Right ventricle myocardium inferior (tissue), 1 donor: ENCODE data around the gene APOBEC3F. TPM values are rescaled to one million over a fixed set of nuclear protein-coding genes. Genes with fewer than 3 reads are reported as not detected.

Experiments
- ATAC-seq: fragments of 200-7000 bp; cut with Tn5 transposase; one replicate; pipeline ENCODE4 v1.9.1; 2020; ENCODE audit warnings: mild to moderate bottlenecking, moderate library complexity
- DNase-seq: peaks from one replicate; pipeline ENCODE4 v3.0.0; 2021; ENCODE audit errors: missing footprints
- intact Hi-C: fragments of 100-400 bp; cut with DNase I; formaldehyde crosslinking; loops from one replicate; pipeline ENCODE4 v1.11.0; 2022
- total RNA-seq: library from RNA; stranded (reverse); fragmentation: NEBNext Ultra II Directional; extraction: Animal tissue kit (Norgen Biotek cat#: 25700); gene quantifications from one replicate; pipeline ENCODE4 v1.2.1, GENCODE V29; 2021
- donor health status: DM: no; HTN: yes; CAD: no; lungs with severe emphysema.

The APOBEC3F gene
- total RNA-seq, 1 donor from 2014 or later, result 6.7 TPM

- intact Hi-C loops, result no loop called here
- ATAC-seq, result no peak
- no peak for DNase-seq
These were observed 46.4 kb downstream of the APOBEC3F start for GRCh38 chr22:39087098-39087497.

GRCh38 chr22:39087881-39088684 is 47.4 kb downstream of the APOBEC3F start:
- intact Hi-C loops, result no loop called here
- no peak for DNase-seq
- peak; percentile 65 for ATAC-seq

- ATAC-seq (peak; percentile 30), DNase-seq (no peak)
- intact Hi-C loops, result no loop called here
These were observed 48.0 kb downstream of the APOBEC3F start for GRCh38 chr22:39088685-39089032.

DNA sequence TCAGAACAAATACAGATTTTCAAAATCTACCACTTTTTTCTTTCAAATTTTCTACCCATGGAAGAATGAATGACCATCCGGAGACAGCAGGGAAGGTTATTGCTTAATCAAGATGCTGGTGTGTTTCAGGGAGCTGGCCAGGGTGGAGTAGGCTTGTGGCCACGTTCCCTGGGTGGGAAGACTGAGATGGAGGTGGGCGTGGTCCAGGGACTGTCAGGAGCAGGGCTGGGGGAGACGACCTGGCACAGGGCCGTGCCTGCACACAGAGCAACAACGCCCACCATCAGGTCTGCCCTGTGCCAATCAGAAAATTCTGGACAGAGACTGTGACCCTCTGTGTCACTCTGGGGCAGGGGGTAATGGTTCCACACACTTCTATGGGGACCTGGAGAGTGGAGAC is 49.3 kb downstream of the APOBEC3F start:
- ATAC-seq, result no peak
- intact Hi-C loops, result no loop called here
- no peak for DNase-seq

DNA sequence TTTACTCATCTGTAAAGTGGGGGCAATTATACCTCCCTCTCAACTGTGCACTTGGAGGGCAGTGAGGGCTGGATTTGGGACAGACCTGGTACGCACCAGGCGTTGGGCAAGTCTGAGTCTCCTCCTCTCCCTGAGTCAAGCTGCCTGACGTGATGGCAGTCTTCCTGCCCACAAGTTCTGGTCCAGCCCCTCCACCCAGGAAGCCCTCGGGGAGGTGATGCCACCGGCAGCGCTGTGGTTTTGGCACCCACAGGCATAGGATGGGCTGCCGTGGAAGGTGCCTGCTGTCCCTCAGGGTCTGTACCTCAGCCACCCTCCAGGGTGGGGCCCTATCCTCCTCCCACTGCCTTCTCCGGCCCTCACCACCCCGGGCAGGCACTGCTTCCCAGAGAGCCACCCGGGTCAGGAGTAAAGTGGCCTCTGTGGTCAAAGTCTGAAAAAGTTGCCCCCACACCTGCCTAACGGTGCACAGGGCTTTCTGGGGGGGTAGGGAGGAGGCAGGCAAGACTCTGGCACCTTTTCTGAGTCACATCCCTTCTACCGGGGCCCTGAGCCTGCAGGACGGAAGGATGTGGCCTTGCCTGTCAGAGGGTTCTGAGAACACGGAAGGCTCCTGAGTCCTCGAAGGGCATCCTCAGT is 49.9 kb downstream of the APOBEC3F start:
- DNase-seq (no peak), ATAC-seq (no peak)
- intact Hi-C loops, result no loop called here

DNA sequence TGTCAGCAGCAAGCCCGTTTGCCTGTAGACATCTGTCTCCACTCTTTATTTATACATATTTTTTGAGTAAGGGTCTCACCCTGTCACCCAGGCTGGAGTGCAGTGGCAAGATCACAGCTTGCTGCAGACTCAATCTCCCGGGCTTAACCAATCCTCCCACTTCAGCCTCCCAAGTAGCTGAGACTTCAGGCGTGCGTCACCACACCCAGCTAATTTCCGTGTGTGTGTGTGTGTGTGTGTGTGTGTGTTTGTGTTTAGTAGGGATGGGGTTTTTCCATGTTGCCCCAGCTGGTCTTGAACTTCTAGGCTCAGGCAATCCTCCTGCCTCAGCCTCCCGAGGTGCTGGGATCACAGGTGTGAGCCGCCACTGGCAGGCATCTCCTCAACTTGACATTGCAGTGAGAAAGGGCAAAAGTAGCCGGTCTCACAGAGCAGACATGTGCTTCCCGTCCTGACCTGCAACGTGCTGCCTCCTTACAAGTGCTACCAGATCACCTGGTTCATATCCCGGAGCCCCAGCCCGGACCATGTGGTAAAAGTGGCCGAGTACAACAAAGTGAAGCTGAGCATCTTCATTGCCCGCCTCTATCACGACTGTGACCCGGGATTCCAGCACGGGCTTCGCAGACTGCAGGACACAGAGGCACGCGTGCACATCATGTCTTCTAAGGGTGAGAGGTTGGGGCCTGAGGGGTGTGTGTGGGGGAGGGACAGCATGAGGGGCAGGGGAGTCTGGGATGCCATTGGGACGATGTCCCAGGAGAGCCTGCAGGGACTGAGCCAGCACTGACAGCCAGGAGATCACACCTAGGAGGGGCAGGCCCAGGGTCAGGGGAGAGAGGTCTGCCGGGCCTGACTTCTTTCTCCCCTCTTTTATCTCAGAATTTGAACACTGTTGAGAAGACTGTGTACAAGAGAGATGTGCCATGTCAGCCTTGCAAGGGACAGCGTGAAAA is 50.7 kb downstream of the APOBEC3F start:
- ATAC-seq, result no peak
- intact Hi-C loops, result no loop called here
- DNase-seq, result no peak

- no peak for DNase-seq
These were observed 51.6 kb downstream of the APOBEC3F start for GRCh38 chr22:39092111-39092862.

GRCh38 chr22:39094717-39095389 is 54.2 kb downstream of the APOBEC3F start:
- ATAC-seq, result no peak
- DNase-seq, result no peak
- intact Hi-C loops, result no loop called here

More at GRCh38 chr22:39092111-39092862, 51.6 kb downstream of the APOBEC3F start:
- no peak for ATAC-seq
- intact Hi-C loops, result no loop called here

DNA sequence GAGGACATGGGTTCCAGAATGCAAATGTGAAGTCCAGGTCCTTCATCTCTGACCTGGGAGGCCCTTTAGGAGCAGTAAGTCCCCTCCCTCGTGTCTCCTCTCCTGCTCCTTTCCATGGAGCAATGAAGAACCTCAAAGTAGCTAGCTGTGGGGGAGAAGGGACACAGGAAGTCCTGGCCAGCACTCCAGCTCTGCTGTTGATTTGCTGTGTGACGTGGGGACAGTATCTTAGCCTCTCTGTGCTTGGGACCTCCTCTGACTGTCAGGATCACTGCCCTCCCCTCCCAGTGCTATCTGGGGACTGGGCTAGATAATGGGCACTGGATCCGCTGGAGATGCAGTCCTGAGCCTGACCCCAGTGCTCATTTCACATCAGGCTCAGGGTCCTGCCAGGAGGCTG is 55.3 kb downstream of the APOBEC3F start:
- DNase-seq (no peak), ATAC-seq (no peak)
- intact Hi-C loops, result no loop called here

- ATAC-seq (peak; percentile 53), DNase-seq (no peak)
- intact Hi-C loops, result no loop called here
These were observed 56.7 kb downstream of the APOBEC3F start, which contains the start of gene APOBEC3H for GRCh38 chr22:39097098-39098020. Gene APOBEC3H (plus strand): TSS chr22:39097244. CDS start chr22:39100279, 3,035 bp downstream.

DNA sequence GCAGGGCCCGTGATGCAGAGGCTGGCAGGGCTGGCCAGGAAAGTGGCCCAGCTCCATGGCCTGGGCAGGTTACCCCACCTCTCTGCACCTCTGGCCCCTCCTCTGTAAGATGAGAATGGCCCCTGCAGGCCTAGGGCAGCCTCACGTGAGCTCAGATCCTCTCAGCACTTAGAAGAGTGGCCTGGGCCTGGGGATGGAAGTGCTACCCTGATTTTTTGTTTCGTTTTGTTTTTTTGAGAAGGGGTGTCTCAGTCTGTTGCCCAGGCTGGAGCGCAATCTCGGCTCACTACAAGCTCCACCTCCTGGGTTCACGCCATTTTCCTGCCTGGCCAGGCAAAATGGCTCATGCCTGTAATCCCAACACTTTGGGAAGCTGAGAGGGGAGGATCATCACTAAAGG is 57.4 kb downstream of the APOBEC3F start:
- ATAC-seq (no peak), DNase-seq (no peak)
- intact Hi-C loops, result no loop called here

DNA sequence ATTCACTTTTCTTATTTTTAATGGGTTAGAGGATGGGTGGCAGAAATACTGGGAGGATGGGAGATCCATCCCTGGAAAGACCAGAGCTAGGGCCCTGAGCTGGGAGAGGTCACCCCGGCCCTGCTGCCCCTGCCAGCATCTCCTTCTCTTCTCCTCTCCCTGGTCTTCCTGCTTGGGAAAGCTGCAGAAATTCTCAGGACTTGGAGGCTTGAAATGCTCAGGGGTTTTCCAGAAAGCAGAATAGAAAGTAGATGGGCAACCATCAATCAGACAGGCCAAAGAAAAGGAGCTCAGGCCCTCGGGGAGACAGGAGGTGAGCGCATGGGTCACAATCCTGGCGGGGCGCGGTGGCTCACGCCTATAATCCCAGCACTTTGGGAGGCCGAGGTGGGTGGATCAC is 57.9 kb downstream of the APOBEC3F start:
- DNase-seq (no peak), ATAC-seq (no peak)
- intact Hi-C loops, result no loop called here

- ATAC-seq, result no peak
- DNase-seq, result no peak
- intact Hi-C loops, result no loop called here
These were observed 60.6 kb downstream of the APOBEC3F start for GRCh38 chr22:39101226-39101625.

DNA sequence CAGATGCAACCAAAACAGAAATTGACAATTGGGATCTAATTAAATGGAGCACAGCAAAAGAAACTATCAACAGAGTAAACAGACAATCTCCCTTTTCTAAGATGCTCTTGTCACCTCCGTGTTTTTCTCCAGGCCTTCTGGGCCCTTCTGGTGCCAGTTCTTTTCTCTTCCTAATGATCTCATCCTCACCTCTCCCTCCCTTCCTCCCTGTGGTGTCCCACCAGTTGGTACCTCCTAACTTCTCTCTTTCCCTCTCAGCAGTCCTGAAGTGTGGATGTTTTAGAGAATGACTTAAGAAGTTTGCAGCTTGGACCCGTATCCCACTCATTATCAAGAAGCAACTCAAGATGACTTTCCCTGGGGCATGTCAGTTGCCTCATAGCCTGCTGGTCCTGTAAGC is 62.8 kb downstream of the APOBEC3F start:
- ATAC-seq (no peak), DNase-seq (no peak)
- intact Hi-C loops, result no loop called here
